Activated CD4-positive, alpha-beta T cell treated with anti-CD3 and anti-CD28 coated beads, Interleukin-2, Interleukin-6, amounts not matched to agents 100 ng/mL and 50 ng/mL, durations not matched to agents 16 hours and 8 hours (primary cell): Measurements from ENCODE around the gene RHOU.

ENCODE experiments used
- DNase-seq: peaks from one replicate; pipeline ENCODE4 v3.0.0-alpha.2; 2020

The RHOU gene

DNA sequence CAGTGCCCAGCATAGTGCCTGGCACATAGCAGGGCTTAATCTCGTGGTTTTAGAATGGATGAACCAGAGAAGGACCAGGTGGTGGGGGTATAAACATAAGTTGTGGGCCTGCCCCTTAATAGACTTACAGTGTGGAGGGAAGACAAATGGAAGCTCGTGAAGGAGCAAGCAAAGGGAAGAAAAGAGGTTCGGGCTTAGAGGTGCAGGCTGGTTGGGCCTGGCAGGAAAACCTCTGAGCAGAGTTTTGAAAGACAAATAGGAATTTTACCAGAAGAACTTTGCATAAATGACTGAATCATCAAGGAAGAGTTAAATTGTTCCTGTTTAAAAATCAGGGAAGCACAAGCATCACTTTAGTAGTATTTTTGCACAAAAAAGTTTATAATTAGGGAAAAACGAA, 4.5 kb downstream of the RHOU start:
- no peak for DNase-seq

DNA sequence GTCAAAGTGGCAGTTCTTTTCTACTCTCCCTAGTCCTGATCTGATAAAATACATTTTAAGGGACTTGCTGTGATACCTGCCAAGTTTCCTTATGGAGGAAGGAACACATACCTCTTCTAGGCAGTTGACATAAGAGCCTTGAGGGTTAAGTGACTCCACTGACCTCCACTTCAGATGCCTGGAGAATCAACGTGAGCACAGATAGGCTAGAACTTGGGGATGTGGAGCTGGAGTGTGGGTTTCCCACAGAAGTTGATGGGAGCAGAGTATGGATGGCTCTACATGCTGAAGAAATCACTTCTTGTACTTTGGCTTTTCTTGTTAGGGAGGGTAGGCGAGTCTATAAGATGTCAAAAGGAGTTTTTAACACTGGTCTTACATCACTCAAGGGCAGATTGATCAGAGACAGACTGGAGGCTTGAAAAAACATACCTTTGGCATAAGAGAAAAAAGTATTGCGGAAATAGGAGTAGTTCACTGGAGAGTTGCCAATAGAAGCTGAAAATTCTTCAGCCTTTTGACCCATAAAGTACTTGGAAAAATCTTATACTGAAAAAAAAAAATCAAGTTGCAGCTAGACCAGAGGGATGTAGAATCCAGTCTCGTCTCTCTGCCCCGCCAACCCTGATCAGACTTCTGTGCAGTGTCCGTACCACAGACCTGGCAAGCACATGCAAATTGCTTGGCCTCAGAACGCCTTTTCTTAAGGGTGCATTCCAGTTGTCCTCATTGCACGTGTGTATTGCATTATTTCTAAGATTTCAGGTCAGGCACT, 5.5 kb downstream of the RHOU start:
- no peak for DNase-seq

DNA sequence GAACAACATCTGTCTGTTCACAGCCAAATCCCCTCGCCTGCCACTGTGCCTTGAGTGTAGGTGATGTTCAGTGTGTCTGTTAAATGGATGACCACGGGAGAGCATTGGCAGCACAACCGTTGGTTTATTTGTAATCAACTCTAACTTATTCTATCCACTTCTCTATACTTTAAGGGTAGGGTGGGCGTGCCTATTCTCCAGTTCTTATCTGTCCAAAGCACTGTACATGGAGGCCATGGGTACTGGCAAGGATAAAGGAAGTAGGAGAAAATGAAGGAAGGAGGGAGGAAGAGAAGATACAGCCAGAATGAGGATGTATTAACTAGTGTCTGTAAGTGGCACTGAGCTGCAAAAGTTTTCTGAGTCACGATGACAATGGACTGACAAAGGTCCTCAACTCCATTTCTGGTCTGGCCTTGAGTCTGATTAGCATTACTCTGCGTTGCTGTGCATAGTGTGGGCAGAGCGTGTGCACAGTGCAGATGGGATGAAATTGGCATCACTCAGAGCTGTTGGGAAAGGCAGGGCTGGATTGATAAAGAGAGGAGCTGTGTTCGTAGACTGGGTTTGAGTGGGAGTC, 7.1 kb downstream of the RHOU start:
- no peak for DNase-seq

DNA sequence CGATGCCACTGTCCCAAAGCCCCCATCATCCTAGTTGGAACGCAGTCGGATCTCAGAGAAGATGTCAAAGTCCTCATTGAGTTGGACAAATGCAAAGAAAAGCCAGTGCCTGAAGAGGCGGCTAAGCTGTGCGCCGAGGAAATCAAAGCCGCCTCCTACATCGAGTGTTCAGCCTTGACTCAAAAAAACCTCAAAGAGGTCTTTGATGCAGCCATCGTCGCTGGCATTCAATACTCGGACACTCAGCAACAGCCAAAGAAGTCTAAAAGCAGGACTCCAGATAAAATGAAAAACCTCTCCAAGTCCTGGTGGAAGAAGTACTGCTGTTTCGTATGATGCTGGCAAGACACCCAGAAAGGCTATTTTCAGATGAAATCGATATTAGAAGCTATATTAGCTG, 8.1 kb downstream of the RHOU start:
- no peak for DNase-seq

DNA sequence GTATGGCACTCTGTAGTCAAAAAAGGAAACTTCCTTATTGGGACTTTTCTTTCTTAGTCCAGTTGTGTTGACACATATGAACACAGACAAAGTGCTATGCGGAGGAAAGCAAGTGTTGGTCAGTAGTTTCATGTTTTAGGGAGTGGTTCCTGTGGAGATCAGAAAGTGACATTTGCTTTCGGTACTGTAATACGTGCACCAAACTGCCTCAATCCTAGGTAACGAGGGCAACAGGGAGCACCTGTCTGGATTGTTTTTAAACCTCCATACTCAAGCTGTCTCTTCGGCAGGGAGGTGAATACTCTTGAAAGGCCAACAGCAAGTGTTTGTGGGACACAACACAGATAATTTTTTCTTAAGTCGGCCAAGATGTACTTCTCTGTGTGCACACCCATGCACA, 9.1 kb downstream of the RHOU start:
- DNase-seq, result no peak

DNA sequence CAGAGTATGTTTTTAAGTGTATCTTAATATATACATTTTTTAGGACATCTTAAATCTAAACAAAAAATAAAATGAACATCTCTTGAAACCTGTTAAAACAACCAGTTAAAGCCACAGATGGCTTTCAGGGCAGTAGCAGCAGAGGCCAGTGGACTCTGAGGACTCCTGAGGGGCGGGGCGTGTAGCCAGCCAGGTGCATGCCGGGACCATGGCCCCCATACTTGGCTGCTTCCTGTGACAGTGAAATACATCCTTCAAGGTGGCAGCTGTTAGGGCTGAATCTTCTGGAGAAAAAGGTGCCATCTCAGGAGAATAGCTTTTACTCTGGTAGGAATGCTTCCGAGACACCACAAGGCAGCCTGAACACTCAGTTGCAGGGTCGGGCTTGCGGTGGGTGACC, 9.6 kb downstream of the RHOU start:
- no peak for DNase-seq

DNA sequence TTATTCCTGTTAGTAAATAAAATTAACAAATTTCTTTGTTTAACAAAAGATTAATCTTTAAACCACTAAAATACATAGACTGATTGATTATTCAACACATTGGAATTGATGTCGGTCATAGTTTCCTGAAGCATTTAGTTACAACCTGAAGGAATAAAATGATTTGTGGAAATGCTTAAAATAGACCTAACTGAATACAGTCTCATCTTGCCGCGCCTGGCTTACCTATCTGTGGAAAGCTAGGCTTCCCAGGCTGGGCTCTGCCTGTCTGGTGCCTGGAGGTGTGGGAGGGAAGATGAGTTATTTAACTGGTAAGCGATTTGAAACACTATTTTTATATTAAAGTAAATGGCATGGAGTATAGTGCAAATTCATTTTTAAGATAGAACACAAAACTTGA, 10.2 kb downstream of the RHOU start:
- DNase-seq, result no peak

DNA sequence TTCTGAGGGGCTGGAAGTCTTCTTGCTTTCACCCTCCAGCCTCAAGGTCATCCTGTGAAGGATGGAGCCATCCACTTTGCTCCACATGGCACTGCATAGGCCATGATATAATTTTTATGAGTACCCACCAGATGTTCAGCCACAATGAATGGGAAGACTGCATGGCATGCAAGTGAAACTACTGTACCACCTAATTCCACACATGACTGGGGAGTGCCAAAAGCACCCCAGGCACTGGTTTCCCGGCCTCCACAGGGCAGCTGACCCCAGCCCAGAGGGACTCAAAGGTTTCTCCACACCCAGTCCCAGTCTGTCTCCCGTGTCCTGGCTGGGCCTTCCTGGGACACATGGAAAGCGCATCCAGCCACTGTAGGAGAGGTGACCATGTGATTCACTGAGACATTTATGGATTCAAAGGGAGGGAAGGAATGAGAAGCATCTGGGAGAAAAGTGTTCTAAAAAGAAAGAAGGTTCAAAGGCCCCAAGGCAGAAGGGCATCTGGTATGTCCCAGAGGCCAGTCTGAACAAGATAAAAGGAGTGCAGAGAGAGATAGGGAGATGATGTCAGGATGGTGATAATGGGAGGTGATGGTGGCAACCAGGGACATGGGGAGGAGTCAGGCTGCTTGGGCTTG, 12.1 kb downstream of the RHOU start:
- DNase-seq, result no peak

DNA sequence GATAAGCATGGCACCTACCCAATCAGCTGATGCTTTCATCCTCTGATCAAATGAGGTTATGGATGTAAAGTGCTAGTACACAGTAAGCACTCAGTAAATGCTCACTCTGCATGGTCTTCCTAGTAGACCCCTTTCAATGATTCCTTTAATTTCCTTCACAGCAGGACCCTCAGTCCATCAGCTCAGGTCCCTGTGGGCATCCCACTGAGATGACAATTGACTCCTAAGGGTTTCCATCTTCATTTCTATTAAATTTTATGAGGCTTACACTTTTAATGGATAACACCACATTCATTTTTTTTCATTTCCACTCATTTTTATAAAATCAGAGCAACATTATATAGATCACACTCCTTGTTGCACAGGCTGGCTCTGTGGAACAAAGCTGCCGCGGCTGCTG, 12.8 kb downstream of the RHOU start:
- DNase-seq, result no peak

DNA sequence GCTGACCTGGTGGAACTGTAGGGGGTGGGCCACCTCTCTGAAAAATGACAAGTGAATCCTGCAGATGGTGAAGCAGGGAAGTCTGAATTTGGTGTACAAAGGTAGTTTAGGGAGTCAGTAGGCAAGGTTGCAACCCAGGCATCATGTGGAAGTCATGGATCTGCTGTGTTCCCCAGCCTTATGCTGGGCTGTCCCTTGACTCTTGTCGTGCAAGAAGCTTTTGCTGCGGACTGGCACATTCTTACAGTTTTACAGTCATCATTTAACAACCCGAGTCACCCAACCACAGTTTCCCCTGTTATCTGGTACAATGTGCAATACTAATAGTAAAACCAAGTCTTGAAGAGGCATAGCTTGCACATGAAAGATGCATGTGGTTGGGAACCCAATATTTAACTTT, 13.2 kb downstream of the RHOU start:
- peak; percentile 84 for DNase-seq

DNA sequence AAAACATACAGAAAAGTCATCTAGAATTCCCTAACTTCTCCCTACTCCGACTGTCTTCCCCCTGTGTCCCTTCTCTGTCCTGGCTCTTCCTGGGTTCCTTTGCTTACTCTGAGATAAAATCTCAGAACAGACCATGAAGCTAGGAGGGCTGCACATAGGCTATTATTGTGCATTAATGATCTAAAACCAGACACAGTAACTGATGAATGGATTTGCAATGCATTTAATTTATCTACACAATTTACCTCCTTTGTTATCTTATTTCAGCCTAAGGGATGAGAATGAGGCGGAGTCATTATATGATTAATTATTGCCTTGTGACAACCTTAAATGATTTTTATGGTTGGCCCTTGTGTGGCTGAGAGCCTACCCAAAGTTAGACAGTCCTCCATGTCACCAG, 14.5 kb downstream of the RHOU start:
- no peak for DNase-seq

DNA sequence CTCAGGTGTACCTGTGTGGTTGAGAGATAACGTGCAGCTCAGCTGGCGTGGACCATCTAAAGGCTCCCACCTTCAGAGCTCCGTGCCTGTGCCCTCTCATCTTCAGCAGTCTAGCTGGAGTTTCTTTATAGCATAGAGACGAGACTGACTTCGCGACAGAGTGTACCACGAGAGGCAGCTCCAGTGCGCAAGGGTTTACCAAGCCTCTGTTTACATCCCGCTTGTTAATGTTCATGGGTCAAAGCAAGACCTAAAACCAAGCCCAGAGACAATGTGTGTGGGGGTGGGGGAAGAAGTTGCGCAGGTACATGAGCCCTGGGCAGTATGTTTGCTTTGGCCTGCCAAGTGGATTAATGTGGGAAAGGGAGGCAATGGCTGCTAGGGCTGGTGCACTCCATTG, 15.6 kb downstream of the RHOU start:
- no peak for DNase-seq

DNA sequence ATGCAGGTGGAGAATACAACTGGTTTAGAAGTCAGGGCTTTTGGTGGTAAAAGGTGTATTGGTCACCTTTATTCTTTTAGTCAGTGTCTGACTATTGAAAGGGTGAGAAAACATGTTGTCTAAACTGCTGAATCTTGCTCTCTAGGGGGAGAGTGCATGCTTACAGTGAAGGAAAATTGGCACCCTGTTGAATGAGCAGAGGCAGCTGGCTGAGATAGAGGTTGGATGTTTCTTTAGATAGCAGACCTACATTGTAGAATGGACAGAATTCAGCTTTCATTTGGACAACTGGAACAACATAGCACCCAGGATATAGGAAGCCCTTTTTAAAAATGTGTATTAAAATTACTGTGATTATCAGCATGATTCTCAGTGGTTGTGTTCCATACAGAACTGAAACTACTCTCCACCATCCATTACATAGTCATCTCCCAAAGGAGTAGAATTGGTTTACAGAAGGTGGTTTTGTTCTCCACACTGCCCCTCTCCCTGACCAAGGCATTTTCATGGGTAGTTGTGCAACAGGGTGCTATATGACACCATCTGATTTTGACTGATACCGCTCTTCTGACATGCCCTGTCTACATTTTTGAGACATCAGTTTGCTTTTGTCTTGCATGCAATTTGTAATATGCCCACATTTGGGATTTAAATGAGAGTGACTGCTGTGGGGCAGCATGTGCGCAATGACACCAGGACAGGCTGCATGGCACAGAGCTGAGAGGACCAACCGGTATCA, 16.2 kb downstream of the RHOU start:
- DNase-seq, result peak; percentile 70

DNA sequence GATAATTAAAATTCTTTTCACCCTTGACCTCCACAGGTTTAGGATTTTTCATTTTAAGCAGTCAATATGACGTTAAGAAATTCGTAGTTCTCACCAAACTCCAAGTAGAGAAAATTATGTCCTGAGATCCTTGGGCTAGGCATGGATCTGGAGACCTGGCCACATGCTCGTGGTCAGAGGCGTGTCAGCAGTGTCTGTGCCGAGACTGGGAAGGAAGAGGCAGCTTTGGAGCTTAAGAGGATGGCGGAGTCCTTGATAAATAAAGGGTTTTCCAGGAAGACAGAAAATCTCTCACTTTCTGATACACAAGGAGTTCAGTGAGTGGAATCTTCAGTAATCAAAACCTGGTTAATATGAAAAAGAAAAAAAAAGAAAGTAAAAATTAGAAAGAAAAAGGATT, 17.0 kb downstream of the RHOU start:
- DNase-seq, result no peak

DNA sequence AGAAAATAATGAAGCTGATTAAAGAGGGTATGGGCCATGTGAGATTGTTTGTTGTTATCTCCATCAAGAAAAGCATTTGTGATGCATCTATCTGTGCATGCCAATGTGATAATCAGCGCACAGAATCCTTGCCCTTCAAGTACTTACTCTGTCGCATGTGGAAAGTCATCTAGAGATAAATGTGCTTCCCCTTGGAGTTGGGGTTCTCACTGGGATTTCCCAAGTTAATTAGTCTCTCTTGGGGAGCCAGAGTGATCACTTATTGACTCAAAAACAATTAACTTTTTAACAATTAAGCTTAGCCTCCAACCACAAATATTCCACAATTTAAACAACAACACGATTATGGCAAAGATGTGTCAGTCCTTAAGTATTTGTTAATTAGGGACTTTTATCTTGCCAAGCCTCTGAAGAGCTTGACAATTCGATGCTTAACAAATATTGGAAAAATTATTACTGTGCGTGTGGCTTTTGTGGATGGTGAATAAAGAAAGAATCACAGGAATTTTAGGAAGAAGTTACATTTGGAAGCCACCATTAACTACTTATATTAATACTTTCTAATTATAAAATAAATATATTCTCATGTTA, 17.5 kb downstream of the RHOU start:
- no peak for DNase-seq

DNA sequence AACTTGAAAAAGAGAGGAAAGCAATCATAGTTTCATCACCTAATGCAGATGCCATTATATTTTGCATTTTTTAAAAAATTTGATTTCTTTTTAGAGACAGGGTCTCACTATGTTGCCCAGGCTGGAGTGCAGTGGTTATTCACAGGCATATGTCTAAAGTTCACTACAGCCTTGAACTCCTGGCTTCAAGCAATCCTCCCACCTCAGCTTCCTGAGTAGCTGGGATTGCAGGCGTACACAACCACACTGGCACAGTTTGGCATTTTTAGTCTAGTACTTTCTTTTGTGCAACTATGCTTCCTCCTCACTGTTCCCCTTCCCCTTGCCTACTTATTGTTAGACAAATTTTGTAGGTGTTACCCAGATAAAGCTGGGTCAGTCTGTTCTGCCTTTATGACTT, 18.0 kb downstream of the RHOU start:
- no peak for DNase-seq

DNA sequence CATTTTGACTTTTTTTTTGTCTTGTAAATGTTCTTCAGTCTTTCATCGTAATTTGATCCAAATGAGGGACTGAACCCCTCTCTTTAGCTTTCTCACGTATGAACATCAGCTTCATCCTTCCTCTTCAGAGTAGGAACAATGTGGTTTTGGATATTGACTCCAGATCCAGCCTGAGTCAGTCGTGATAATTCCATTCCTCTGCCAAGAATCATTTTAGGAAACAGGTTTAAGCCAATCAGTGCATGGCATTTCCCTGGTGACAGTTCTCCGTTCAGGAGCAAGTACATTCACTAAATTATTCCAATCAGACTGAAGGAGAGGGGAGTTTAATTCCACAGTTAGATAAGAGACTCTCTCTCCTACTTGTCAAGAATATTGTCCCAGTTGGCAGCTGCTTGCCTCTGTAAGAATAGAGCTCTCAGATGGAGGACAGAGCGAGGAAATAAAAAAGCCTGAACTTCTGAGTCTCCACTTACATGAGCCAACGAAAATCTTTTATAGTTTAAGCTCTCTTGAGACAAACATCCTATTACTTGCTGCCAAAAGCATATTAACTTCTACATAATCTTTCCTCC, 18.6 kb downstream of the RHOU start:
- no peak for DNase-seq

DNA sequence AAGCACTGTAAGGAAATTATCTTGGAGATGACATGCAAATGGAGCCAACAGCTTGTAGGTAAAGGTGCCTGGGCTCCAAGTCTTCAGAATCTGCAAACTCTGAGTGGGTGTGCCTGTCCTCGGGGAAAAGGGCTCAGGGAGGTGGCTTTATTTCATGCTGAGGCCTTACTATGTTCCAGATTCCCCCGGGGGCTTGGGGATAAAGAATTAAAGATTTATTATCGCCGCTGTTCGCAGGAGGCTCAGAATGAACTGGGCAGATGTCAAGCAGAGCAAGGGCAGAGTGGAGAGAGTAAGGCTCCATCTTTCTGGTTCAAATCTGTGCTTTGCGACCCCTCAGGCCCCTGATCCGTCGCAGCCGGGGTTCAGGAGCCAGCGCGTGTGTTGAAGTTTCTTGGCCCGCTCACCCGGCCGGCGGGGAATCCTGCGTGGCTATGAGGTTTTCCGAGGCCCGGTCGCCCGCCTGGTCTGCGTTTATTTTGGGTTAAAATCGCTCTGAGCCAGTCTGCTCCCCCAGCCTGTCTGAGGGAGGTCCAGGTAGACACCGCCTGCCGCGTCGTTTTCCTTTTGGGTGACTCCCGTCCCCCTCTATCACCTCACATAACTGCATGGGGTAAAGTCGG, 19.5 kb downstream of the RHOU start:
- DNase-seq, result no peak

DNA sequence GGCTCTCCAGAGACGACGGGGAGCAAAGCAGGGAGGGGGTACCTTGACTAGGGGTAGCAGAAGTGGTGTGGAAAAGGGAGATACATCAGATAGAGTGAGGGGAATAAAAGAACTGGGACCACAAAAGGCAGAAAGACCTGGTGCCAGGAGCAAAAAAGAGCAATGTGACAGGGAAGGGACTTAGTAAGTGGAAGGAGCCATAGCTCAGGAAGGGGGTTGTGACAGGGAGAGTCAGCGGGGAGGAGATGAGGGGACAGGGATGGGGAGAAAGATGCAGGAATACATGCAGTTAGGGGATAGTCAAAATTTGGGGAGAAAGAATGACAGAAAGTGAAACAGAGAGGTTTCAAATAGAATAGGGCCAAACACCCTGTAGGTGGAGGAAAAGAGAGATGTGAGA, 20.5 kb downstream of the RHOU start:
- DNase-seq, result no peak

DNA sequence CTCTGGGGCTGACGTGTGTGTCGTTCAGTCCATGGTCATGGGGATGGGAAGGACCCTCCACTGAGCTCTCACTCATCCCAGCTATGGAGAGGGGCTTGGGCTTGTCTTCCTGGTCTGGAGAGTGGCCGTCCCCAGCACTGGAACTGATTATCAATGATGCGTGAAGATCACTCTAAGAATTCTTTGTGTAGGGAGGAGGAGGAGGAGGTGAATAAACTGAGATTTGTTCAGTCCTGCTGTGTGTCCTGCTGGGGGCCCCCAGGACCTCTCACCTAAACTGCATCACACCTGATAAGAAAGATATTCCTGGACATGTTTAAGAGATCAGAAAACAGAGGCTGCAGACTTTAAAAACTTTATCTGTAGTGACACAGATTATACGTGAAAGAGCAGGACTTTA, 21.2 kb downstream of the RHOU start:
- DNase-seq, result no peak

DNA sequence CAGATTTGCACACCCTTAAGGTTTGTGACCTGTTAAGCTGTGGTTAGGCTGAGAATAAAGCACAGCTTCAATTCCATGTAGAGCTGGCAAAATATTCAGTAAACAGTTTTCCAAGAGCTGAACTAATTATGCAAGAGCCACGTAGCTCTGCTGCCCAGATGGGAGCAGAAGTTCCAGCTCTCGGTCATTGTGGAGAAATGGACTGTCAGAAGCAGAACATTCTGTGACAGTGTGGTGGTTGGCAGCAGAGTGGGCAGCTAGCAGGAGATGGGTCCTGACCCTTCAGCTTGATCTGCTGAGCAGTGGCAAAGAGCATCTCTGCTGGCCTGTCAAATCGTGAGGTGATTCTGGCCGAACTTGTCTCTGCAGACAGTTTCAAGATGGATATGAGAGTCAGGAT, 23.2 kb downstream of the RHOU start:
- DNase-seq, result no peak

DNA sequence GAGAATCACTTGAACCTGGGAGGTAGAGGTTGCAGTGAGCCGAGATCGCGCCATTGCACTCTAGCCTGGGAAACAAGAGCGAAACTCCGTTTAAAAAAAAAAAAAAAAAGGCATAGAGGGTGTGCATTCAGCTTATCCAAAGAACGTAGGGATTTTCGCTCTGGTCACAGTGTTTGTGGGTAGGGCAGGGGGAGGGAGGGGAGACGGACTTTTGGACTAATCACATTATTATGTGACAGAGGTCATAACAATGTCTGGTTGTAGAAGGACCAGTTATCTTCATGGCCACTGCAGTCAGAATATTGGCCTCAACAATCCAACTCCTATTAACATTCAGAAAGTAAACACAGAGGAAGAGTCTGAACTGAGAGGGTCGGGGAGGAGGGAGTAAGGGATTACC, 25.7 kb downstream of the RHOU start:
- DNase-seq, result no peak

DNA sequence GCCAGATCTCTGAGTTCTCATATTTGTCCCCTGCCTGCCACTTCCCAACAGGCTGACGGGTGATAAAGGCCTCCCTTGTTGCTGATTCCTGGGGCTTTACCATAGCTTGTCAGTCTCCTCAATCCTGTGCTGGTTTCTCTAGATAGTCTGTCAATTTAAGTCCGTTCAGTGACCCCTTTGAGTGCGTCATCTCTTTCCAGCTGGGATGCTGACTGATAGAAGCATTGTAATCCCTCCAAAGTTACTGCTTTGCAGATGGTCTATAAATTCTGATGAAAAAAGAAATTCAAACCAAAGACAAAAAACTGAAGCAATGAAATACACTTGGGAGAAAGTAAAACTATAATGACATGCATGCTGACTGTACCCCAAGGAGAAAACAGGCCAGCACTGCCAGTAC, 28.3 kb downstream of the RHOU start:
- no peak for DNase-seq
